Measurements from ENCODE around the gene CDK15. TPM values are rescaled to one million over a fixed set of nuclear protein-coding genes. Genes with fewer than 3 reads are reported as not detected.

The CDK15 gene
- total and polyA plus RNA-seq, 9 of the 15 experiments (the other 6 are each of a cell fraction or from before 2014, with no cell fraction given) = not detected

DNA sequence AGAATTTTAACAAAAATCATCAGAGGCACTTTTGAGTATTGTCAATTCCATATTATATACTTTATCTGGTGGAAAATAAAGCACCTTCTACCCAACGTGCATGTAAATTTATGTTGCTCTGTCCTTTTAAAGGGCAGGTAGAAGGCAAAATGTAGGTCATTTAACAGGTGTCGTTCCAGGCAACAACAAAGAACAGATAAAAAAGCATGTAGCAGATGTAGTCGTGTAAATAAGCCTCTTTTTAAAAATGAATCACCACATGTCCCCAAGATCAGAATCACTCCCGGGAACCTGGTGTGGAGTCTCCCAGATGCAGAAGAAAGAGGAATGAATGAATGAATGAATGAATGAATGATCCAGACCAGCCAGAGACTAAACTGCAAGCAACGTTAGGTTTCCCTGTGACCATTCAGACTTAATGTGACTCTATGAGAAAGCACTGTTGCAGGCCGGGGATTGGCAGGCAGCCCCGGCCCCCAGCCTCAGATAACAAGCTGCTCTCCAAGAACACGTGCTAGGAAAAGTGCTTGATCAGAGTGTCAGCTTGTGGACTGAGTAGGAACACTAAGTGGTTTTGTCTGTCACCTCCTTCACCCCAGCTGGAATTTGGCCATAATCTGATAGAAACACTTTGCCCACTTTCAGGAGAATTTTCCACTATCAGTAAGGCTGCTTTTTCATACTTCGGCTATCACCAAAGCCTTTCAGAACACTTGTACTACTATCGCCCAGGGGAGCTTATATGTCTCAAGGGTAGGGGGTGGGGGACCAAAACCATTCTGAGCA lies 100.6 kb downstream of the CDK15 start (continued):
- TF ChIP-seq, protein P1, sequence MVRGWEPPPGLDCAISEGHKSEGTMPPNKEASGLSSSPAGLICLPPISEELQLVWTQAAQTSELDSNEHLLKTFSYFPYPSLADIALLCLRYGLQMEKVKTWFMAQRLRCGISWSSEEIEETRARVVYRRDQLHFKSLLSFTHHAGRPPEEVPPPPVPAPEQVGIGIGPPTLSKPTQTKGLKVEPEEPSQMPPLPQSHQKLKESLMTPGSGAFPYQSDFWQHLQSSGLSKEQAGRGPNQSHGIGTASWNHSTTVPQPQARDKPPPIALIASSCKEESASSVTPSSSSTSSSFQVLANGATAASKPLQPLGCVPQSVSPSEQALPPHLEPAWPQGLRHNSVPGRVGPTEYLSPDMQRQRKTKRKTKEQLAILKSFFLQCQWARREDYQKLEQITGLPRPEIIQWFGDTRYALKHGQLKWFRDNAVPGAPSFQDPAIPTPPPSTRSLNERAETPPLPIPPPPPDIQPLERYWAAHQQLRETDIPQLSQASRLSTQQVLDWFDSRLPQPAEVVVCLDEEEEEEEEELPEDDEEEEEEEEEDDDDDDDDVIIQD (CRISPR knock-in tag; IDR thresholded peaks at IDR 0.05) = no peak
- TF ChIP-seq CREB1 (IDR thresholded peaks at IDR 0.05) (no peak), CREB1 (CRISPR knock-in tag; IDR thresholded peaks at IDR 0.05) (0 out of 2 replicates have a peak, but pooled peaks have one; percentile 19), NFE2 (IDR thresholded peaks at IDR 0.05; ENCODE audit: low read depth) (peak; percentile 60), XRCC3 (IDR thresholded peaks at IDR 0.05) (no peak), RBM39 (optimal IDR thresholded peaks at IDR 0.05; ENCODE audit: low read depth, low read length) (no peak), ZC3H4 (CRISPR knock-in tag; IDR thresholded peaks at IDR 0.05; ENCODE audit: borderline replicate concordance) (no peak), ZBTB8A (IDR thresholded peaks at IDR 0.05; ENCODE audit: partially characterized antibody) (no peak), IRF2 (CRISPR knock-in tag; IDR thresholded peaks at IDR 0.05) (no peak), SRSF3 (IDR thresholded peaks at IDR 0.05; ENCODE audit: insufficient read depth, low read length) (no peak), MTA2 (IDR thresholded peaks at IDR 0.05; ENCODE audit: low read depth) (peak; percentile 76), MAFG (tag; conservative IDR thresholded peaks at IDR 0.05) (no peak), RUNX1 (IDR thresholded peaks at IDR 0.05; ENCODE audit: low read depth) (no peak), ARHGAP35 (IDR thresholded peaks at IDR 0.05; ENCODE audit: partially characterized antibody) (no peak)
- TF ChIP-seq, protein P2, sequence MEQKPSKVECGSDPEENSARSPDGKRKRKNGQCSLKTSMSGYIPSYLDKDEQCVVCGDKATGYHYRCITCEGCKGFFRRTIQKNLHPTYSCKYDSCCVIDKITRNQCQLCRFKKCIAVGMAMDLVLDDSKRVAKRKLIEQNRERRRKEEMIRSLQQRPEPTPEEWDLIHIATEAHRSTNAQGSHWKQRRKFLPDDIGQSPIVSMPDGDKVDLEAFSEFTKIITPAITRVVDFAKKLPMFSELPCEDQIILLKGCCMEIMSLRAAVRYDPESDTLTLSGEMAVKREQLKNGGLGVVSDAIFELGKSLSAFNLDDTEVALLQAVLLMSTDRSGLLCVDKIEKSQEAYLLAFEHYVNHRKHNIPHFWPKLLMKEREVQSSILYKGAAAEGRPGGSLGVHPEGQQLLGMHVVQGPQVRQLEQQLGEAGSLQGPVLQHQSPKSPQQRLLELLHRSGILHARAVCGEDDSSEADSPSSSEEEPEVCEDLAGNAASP (IDR thresholded peaks at IDR 0.05) = no peak
- TF ChIP-seq, protein P3, sequence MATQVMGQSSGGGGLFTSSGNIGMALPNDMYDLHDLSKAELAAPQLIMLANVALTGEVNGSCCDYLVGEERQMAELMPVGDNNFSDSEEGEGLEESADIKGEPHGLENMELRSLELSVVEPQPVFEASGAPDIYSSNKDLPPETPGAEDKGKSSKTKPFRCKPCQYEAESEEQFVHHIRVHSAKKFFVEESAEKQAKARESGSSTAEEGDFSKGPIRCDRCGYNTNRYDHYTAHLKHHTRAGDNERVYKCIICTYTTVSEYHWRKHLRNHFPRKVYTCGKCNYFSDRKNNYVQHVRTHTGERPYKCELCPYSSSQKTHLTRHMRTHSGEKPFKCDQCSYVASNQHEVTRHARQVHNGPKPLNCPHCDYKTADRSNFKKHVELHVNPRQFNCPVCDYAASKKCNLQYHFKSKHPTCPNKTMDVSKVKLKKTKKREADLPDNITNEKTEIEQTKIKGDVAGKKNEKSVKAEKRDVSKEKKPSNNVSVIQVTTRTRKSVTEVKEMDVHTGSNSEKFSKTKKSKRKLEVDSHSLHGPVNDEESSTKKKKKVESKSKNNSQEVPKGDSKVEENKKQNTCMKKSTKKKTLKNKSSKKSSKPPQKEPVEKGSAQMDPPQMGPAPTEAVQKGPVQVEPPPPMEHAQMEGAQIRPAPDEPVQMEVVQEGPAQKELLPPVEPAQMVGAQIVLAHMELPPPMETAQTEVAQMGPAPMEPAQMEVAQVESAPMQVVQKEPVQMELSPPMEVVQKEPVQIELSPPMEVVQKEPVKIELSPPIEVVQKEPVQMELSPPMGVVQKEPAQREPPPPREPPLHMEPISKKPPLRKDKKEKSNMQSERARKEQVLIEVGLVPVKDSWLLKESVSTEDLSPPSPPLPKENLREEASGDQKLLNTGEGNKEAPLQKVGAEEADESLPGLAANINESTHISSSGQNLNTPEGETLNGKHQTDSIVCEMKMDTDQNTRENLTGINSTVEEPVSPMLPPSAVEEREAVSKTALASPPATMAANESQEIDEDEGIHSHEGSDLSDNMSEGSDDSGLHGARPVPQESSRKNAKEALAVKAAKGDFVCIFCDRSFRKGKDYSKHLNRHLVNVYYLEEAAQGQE (IDR thresholded peaks at IDR 0.05; ENCODE audit: borderline replicate concordance) = peak; percentile 3; the same call in 1 of the 2 replicates
- TF ChIP-seq, protein P3 (CRISPR knock-in tag; IDR thresholded peaks at IDR 0.05; ENCODE audit: low read depth) = no peak

Measured in K562 (cell line).